HG03108 (cell line): ENCODE data around the gene ZNF148.

Experiments
- ATAC-seq: cut with Tn5 transposase; IDR thresholded peaks from one replicate; pipeline ENCODE4 v1.9.1; 2021; ENCODE audit warnings: moderate library complexity; ENCODE audit not compliant: unreplicated experiment

The ZNF148 gene

GRCh38 chr3:125334675-125335560, 40.2 kb downstream of the ZNF148 start:
- no peak for ATAC-seq

GRCh38 chr3:125332504-125332903, 42.6 kb downstream of the ZNF148 start:
- no peak for ATAC-seq

DNA sequence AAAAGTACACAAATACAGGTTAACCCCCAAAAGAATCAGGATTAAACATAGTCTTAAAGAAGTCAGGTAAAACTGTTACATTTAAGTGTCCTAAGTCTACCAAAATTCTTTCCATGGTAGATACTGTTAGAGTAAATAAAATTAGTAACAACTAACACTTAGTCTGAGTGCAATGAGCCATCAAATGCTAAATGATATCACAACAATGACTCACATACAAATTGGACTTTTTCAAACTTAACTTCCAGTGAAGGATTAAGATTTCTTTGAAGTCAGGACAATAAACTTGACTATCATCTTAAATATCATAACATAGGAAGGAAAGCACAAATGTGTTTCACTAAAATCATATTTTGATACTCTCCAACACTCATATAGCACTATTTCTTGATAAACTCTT, 43.9 kb downstream of the ZNF148 start:
- ATAC-seq = no peak

GRCh38 chr3:125326957-125327356, 48.2 kb downstream of the ZNF148 start:
- ATAC-seq = no peak

DNA sequence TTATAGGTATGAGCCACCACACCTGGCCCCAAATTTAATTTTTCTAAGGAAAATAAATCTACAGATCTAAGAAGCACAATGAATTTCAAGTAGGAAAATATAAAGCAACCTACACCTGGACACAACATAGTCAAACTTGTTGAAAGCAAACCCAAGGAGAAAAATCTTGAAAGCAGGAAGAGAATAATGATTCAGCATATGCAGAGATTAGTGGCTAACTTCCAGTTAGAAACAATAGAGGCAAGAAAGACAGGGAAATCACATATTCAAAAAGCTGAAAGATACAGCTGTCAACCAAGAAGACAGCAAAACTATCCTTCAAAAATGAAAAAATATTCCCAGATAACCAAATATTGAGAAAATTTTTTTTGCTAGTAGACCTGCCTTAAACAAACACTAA, 49.4 kb downstream of the ZNF148 start:
- no peak for ATAC-seq

DNA sequence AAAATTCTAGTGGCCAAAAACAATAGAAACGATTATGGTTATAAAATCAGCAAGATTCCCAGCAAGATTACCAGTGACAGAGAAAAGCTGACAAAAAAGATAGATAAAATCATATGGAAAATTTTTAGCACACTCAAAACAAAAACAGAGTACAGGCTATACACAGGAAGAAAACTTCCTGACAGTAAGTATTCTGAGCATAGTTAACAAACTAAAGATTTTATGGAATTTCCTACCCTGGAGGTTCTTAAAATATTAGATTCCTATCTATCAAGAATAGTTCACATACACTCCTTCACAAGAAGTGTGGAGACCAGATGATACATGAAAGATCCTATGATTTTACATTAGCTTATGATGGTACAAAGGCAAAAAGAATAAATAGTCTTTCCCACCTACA, 50.8 kb downstream of the ZNF148 start:
- no peak for ATAC-seq

- no peak for ATAC-seq
Measured at GRCh38 chr3:125322917-125323316, 52.2 kb downstream of the ZNF148 start.

DNA sequence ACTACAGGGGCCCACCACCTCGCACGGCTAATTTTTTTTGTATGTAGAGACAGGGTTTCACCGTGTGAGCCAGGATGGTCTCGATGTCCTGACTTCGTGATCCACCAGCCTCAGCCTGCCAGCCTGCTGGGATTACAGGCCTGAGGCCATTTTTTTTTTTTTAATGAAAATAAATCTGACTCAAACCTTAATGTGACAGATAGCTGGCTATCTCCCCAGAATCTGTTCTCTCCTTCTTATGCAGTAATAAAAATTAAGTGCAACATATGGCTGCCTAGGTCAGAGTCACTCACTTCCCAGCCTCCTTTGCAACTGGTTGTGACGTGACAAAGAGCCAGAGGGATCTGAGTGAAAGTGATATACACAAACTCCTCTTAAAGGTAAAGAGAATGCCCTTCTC, 53.0 kb downstream of the ZNF148 start:
- no peak for ATAC-seq

DNA sequence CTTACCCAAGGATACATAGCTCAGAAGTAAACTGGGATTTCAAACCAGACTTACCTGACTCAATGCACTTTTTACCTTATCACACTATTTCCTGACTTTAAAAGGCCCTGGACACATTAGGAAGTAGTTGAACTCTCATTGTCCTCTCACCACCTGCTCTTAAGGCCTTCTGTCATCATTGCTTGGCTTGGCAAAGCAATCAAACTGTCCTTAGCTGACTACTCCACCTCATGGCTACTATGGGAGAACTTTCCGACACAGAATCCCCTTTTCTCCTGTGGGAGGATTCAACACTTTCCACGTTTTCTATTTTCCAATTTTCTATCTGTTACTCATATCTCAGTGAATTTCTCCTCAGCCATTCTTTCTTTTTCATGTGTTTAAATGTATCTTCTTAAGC, 55.4 kb downstream of the ZNF148 start:
- ATAC-seq = no peak

DNA sequence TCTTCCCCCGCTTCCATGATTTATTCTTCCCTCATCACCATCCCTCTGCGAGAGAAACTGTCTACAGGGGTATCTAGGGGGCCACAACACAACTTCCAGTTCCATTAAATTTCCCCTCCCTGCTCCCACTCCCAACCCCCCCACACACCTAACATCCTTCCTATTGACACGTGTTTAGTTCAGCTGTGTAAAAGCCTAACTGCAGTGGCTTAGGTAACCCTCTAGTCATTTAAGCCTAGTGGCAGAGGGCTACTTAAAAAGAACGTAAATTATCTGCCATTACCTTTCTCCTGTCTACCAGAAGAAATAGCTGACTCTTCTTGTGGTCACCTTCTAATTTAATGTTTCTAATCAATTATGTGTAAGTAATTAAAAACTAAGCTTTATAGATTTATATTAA, 56.3 kb downstream of the ZNF148 start:
- ATAC-seq = no peak

- ATAC-seq = no peak
Measured at GRCh38 chr3:125318167-125318865, 56.8 kb downstream of the ZNF148 start.

GRCh38 chr3:125317761-125318160, 57.4 kb downstream of the ZNF148 start:
- ATAC-seq = no peak

DNA sequence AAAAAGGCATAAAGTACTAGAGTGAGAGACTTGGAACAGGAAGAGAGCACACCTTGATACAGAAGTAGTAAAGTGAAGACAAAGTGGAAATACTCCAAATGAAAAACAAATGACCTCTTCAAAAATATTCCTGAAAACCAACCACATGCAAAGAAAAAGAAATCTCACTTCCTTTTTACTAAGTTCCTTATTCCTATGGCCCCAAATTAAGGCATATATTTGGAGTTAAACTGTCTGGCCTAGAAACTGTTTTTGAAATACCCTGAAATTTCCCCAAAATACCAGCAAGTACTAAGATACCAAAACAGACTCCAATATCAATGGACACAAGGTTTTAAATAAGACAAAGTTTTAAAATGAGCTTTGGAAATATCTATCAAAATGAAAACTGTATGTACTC, 58.2 kb downstream of the ZNF148 start:
- no peak for ATAC-seq

DNA sequence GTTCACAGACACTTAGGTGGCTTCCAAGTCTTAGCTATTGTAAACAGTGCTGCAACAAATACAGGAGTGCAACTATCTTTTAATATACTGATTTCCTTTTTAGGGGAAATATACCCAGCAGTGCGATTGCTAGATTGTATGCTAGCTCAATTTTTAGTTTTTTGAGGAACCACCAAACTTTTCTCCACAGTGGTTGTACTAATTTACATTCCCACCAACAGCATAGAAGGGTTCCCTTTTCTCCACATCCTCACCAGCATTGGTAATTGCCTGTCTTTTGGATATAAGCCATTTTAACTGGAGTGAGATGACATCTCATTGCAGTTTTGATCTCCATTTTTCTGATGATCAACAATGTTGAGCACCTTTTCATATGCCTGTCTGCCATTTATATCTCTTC, 58.9 kb downstream of the ZNF148 start:
- ATAC-seq = no peak

DNA sequence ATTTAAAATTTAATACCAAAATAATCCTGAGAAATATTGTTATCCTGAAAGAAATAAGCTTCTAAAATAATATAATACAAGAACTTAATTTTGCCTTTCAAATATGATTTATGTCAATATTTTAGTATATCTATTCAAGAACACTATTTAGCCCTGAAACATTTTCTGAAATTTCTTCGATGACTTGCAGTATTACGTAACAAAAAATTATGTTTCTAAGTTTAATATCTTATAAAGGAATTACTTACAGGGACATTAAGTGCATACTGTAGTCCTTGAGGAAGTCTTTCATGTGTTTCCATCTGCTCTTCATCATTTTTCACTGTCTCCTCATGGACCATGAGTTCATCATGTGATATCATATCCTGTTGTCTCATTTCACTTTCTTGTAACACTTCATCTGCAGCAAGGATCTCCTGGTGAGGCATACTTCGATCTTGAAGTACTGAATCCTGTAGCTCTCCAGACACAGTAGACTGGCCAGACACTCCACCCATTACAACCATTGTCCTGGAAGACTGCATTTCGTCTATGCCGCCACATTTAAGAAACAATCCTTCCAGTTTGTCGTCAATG, 62.0 kb downstream of the ZNF148 start:
- no peak for ATAC-seq

- ATAC-seq = no peak
Measured at GRCh38 chr3:125310623-125311081, 64.5 kb downstream of the ZNF148 start.

DNA sequence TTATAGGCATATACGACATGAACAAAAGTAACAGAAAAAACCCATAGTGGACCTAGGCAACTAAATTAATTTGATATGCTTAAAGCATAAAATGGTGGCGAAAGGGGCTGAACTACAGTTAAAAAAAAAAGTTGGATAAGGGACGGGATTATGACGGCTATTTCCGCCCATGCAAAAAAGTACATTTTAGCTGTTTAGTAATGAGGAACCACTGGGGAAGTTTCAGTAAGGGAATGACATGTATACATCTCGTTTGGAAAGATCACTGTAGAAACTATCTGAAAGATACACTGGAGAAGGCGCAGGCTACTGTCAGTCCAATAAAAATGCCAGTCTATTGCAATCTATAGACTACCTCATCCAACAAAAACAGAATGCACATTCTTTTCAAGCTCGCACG, 65.6 kb downstream of the ZNF148 start:
- no peak for ATAC-seq

DNA sequence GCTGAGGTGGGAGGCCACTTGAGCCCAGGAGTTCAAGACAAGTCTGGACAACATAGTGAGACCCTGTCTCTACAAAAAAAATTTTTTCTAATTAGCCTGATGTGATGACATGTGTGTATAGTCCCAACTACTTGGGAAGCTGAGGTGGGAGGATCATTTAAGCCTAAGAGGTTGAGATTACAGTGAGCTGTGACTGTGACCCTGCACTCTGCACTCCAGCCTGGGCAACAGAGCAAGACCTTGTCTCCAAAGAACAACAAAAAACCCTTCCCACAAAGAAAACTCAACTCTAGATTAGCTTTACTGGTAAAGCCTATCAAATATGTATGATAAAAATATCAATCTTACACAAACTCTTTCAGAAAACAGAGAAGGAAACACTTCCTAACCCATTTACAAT, 68.5 kb downstream of the ZNF148 start:
- ATAC-seq = no peak

- ATAC-seq = no peak
Measured at GRCh38 chr3:125302932-125303331, 72.2 kb downstream of the ZNF148 start.

- no peak for ATAC-seq
Measured at GRCh38 chr3:125300416-125300815, 74.7 kb downstream of the ZNF148 start.

DNA sequence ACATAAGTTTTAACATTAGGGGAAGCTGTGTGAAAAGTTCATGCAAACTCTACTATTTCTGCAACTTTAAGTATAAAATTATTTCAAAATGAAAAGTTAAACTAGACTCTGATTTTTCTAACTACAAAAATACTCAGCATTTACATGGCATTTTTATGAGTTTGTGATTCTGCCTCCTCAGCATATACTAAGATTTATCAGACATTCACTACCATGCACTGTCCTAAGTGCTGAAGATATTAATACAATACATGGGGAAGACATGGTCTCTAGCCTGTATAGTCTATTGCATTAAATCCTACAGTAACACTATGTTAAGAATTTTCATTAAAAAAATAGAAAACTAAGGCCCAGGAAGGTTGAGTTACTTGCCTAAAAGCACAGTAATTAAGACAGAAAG, 80.7 kb downstream of the ZNF148 start:
- ATAC-seq = no peak

DNA sequence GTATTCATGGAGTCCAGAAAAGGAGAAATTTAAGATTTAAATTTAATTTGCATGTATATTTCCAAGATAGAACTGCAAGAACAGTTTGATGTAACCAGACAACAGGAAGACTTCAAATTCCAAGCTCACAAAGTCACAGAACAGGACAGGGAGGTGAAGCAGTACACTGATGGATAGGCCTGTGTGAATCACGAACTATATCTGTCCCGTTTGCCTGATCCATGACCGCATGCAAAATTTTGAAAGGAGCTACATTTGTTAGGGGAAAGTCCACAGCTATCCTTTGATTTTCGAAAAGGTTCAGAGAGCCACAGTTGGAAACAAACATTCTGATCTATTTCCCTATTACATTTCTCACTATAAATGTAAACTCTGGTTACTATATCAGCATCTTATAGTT, 83.1 kb downstream of the ZNF148 start:
- ATAC-seq = no peak
